HG02588 (cell line): ENCODE results near the gene HHAT.

ENCODE experiments used
- ATAC-seq: cut with Tn5 transposase; IDR thresholded peaks from one replicate; pipeline ENCODE4 v1.9.1; 2021; ENCODE audit warnings: mild to moderate bottlenecking, moderate library complexity; ENCODE audit not compliant: unreplicated experiment

Gene HHAT

DNA sequence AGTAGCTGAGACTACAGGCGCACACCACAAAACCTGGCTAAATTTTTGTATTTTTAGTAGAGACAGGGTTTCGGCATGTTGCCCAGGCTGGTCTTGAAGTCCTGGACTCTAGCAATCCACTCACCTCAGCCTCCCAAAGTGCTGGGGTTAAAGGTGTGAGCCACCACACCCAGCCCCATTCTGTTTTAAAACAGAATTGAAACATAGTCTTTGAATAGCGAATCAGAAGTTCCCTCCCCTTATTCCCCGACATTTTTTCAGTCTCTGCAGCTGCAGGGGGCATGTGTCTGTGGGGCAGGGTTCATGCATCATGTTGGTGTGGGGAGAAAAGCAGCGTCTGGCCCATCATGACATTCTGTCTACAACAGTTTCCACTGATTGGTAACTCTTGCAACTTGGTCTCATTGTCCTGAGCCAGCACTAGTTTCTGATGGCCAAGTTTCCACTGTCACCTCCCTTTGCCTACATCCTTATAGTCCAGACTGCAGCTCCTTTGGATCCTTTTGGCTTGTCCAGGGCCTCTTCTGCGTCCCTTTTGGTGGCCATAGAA lies 15.6 kb upstream of the HHAT start:
- ATAC-seq, result no peak

DNA sequence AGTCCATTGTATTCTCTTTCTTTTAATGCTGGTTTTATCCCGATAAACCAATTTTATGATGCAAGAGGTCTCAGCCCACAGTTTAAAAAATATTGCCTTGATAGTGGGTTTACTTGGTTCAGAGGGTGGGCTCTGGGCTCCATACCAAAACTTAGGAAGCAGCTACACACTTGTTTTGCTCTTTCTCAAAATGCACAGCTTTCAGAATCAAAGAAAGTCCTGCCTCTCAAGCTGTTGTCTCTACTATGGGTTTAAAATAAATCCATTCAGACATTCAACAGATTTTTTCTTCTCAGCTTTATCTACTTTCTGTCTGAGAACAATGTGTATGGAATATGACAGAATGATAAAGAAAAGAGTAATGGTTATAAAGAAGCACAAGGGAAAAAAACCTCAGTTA lies 14.8 kb upstream of the HHAT start:
- ATAC-seq, result no peak

DNA sequence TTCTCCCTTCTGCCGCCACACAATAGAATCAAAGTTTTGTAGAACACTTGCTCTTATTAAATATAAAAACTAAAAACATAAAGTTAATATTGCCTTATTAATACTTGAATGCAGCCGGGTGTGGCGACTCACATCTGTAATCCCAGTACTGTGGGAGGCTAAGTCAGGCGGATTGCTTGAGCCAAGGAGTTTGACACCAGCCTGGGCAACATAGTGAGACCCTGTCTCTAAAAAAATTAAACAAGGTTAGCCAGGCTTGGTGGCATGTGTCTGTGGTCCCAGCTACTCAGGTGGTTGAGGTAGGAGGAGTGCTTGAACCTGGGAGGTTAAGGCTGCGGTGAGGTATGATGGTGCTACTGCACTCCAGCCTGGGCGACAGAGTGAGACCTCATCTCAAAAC lies 13.2 kb upstream of the HHAT start:
- ATAC-seq, result no peak

DNA sequence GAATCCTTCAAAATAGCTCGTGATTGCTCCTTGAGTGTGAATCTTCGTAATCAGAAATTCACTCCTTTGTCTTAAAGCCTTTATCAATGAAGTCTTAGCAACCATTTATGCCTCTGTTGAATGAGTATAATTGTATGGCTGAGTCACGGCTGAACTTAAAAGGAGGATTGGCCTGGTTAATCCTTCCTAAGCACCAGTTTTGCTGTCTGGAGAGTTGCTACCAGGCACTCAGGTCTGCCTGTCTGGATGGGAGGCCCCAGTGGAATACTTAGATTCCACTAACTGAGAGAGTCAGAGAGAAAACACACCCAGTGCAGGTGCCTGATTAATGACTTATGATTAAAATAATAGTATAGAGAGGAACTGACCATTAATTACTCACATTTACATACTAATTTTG lies 7.6 kb upstream of the HHAT start:
- no peak for ATAC-seq

DNA sequence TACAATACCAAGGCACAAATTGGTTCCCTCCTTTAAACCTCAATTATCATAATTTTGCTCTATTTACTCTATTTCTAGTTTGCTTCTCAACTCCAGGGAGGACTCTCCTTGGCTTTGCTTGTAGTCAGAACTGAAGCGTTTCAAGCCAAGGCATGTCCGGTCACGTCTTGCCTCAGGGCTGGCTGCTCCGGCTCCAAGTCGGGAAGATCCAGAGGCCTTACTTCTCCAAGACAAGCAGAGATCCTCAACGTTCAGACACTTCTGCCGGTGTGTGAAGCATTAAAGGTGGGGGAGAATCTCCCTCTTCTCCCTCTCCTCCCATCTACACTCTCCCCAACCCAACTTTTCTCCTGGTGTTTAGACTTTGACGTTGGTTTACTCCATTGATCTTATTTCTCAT lies 7.2 kb upstream of the HHAT start:
- ATAC-seq, result no peak

DNA sequence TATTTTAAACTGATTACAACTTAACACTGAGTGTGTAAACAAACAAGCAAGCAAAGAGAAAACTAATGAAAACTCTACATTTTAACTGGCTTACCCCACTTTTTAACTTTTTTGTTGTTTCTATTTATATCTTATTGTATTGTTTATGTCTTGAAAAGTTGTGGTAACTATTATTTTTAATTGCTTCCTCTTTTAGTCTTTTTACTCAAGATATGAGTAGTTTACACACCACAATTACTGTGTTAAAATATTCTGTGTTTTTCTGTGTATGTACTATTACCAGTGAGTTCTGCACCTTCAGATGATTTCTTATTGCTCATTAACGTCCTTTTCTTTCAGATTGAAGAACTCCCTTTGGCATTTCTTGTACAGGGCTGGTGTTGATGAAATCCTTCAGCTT lies 4.7 kb upstream of the HHAT start:
- no peak for ATAC-seq

DNA sequence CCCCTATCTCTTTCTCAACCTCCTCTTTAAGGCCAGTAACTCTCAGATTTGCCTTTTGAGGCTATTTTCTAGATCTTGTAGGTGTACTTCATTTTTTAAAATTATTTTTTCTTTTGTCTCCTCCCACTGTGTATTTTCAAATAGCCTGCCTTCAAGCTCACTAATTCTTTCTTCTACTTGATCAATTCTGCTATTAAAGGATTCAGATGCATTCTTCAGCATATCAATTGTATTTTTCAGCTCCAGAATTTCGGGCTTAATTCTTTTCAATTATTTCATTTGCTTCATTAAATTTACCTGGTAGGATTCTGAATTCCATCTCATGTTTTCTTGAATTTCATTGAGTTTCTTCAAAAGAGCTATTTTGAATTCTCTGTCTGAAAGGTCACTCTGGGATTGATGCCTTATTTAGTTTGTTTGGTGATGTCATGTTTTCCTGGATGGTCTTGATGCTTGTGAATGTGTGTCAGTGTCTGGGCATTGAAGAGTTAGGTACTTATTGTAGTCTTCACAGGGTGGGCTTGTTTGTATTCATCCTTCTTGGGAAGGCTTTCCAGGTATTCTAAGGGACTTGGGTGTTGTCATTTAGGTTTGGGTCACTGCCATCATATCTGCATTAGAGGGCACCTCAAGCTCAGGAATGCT lies 3.6 kb upstream of the HHAT start:
- ATAC-seq, result no peak

DNA sequence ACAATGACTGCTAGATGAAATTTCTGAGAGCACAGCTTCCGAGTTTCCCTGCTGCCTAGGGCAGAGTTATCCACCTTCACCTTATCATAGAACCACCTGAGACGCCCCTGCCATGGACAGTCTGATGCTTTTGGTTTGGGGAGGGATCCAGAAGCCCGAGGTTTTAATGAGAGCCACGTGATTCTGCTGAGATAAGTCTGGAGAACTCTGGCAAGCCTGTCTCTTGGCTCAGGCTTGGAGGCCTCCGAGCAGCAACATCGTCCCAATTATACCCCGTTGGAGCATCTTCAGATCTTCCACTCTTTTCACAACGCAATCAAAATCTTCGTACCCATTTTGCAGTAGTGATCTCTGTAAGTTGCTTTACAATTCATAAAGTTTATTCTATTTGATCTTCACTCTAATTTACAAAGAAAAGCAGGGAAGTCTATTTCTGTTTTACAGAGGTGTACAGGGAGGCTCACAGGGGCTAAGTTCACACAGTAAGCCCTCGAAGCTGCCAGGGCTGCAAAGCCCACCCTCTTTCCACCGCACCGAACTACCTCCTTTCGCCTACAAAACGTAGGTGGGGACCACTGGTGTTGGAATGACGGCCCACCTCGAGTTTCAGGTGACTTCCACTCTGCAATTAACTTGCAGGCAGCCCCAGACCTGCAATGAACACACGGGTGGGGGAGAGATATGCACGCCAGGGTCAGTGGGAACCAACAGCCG lies 513 bp upstream of the HHAT start:
- ATAC-seq, result no peak

DNA sequence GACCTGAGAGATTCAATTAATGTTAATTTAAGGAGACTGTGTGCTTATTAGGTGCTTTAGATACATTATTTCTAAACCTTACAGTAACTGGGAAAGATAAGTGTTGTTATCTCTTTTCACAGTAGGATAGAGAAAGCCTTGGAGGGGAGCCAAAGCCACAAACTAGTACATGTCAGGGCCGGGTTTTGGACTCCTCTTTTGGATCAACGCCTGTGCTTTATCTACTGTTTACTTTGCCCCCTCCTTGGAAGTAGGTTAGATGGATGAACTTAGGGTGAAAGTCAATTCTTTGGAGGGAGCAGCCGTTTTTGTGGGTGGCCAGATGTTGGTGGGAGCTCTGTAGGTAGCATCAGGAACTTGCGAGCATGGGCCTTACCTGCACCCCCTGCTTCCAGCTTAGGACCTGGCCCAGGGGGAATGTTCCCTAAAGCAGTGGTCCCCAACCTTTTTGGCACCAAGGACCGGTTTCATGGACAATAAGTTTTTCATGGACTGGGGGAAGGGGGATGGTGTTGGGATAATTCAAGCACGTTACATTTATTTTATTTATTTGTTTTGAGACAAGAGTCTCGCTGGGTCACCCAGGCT lies 1.7 kb downstream of the HHAT start:
- ATAC-seq, result no peak

DNA sequence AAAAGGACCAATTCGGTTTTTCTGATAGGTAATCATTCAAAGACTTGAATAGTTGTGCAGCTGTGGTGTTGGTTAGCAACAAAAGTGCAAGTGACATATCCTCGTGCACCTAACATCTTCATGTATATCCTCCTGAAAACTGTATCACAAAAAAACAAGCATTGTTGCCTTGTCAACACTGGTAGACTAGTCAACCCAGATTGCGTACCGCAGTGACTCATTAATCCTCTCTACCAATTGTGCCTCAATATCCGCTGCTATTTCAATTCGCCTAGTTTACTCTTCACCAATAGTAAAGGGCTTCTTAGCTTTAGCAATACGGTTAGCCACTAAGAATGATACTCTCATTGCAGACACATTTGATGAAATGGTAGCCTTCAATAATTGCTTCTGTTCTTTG lies 3.5 kb downstream of the HHAT start:
- ATAC-seq, result no peak

DNA sequence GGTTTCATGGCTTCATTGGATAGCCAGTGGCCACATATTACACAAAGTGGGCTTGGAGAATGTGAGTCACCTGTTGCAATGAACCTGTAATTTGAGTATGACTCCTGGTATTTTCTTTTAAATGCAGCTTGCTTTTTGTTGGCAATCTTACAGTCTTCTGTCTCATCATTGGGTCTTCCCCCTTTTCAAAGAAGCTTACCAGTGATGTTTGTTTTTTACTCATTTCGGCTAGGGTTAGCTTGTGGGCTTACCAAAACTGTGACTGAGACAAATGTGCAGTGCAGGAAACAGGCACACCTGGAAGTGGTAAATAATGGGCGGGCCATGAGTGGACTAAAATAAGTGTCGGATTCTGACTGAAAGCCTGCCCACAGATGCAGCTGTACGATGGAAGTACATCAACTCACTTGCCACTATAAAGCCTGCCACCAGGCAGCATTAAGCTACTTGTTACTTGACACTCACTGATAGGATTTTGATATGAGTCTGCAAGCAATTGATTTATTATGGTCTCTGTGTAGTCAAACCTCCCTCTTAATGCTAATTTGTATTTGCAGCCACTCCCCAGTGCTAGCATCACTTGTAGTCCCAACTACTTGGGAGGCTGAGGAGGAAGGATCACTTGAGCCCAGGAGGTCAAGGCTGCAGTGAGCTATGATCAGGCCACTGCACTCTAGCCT lies 4.2 kb downstream of the HHAT start:
- ATAC-seq, result peak; percentile 84

DNA sequence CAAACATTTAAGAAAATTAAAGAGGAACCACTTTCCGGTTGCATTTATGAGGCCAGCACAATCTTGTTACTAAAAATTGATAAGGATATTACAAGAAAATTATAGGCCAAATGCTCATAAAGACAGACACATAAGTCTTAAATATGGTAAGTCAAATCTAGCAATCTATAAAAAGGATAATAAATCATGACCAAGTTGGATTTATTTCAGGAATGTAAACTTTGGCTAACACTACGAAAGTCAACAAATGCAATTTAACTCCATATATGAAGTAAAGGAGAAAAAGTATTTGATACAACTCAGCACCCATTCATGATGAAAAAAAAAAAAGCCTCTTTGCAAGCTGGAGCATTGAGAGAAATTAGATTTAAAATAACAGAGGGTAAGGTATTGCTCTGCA lies 6.3 kb downstream of the HHAT start:
- no peak for ATAC-seq

DNA sequence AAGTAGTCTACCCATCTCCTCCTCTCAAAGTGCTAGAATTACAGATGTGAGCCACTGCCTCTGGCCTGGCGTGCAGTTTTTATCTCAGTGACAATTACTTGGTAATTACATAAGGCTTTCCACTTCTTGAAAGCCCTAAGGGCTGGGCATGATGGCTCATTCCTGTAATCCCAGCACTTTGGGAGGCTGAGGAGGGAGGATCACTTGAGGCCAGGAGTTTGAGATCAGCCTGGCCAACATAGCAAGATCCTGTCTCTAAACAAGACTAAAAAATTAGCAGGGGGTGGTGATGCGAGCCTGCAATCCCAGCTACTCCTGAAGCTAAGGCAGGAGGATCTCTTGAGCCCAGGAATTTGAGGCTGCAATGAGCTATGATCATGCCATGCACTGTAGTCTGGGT lies 7.7 kb downstream of the HHAT start:
- no peak for ATAC-seq

DNA sequence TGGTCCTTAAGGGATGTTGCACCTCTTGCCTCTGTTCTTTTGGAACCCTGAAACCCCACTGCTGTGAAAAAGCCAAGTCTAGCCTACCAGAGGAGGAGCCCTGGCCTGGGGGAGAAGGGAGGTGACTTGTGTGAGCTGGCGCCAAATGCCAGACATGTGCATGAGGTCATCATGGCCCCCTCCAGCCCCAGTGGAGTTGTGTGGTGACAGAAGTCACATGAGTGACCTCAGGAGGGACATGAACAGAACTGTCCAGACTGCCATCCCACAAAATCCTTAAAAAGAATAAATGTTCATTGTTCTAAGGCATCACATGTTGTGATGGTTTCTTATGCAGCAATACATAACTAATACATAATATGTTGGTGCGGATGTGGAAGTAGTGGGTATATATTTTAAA lies 10.8 kb downstream of the HHAT start:
- no peak for ATAC-seq

DNA sequence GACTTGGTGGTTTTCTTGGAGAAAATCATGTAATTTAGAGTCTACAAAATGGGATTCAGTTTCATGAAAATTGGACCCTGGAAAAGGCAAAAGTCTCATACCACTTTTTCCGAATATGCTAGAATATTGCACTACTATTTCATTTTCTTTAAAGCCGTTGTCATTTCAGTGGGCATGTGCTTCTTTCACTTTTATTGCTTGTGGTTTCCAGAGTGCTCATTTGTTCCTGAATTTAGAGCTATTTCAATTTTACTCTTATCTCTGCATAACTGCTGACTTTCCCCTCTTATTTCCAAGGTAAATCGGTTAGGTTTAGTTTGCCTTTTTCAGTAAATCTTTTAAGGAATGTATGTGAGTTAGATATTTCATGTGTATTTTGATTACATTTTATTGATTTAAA lies 11.6 kb downstream of the HHAT start:
- no peak for ATAC-seq

DNA sequence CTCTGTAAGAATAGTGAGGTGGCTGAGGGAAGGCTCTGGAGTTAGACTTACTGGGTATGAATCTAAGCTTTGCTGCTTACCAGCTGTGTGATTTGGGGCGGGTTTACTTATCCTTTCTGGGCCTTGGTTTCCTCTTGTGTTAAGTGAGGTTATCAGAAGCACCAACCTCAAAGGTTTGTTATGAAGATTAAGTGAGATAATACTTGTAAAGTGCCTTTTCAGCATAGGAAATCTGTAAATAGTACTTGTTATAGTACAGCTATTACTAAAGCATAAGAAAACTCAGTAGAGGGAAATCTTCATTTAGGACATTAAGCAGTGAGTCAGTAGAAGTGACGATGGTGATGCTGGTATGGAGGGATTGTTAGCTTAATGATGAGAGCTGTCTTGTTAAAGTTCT lies 12.1 kb downstream of the HHAT start:
- ATAC-seq, result no peak

DNA sequence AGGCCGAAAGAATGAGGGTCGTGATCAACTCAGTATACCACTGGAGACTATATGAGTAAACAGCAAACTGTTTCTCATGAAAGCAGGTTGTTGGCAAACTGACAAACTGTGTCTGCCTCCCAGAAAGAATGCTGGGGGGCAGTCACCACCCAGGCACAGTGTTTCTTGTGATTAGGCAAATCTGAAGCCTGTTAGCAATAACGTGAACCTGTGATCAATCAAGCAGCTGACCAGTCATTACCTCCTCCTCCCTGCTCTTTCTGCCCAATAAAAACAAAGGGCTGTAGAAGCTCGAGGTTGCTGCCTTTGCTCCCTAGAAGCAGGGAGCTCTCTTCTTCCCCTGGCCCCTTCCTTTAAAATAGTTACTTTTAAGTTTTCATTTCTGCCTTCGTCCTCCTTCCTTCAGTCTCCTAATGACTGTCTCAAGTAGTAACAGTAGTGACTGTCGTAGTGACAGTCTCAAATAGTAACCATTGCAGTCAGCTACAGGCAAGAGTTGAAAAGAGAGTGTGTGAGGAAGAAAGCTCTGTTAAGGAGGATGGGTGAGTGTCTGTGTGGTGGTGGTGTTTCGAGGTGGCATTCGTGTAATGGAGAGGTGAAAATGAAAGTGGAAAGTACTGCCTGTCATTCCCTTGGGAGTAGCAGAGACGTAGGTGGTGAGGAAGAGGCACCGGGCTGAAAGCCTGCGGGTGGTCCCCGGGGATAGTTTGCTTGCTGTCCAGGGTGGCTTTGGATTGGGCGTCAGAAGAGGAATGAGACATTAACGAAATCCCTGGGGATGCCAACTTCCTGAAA lies 14.5 kb downstream of the HHAT start:
- peak; percentile 60 for ATAC-seq

DNA sequence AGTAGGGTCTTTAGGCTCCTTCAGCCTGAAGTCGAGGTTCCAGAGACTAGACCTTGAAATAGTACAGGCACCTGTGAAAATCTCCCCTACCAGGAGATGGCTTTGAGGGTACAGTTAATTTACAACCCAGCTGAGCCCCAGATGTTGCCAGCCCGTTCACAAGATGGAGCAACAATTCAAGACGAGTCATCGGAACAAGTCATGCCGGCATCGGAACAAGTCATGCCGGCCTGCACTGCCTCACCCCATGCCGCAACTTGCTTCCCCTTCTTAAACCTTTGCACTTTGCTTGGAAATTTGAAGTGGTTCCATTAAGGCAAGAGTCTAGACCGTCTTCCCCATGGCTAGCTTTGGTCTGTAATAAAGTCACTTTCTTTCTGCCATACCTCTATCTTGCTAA lies 16.0 kb downstream of the HHAT start:
- no peak for ATAC-seq

DNA sequence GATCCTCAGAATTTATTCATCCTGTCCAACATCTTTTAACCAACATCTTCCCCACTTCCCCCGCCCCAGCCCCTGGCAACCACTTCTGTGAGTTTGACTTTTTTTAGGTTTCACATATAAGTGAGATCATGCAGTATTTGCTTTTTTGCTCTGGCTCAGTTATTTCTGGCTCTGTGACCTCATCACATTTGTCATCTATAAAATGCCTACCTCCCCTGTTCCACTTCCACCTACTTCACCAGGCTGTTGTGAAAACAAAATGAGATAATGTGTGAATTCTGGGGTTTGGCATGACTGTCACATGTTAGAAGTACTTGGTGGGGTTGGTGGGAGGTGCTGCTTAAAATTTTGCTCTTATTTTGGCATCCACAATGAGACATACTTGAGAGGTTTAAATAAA lies 18.4 kb downstream of the HHAT start:
- no peak for ATAC-seq

DNA sequence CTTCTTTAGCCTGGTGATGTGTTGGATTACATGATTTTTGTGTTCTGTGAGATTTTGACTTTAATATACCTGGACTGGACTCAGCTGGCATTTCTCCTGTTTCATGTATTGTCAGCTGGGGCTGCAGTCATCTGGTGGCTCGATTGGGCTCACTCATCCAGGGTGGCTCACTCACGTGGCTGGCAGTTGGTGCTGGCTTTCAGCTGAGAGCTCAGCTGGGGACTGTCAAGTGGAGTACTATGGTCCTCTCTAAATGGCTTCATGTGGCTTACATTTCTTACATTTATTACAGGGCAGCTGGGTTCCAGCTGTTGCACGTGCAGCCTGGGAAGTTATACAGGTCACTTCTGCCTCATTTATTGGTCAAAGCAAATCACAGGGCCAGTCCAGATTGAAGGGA lies 22.8 kb downstream of the HHAT start:
- no peak for ATAC-seq

DNA sequence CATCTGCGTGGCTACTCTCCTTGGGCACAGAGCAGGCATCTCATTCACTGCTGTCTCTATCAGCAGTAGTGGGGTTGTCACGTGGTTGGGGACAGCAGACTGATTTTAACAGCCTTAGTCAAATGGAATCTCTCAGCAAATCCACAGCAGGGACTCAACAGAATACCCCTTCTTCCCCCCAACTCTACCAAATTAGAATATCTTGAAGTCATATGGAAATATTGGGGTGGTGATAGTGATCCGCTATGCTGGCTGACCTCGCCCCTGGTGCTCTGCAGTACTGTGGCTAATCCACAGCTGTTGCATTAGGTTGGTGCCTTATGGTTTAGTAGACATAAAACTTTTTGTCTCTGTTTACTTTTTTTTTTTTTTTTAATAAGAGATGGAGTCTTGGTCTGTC lies 23.9 kb downstream of the HHAT start:
- no peak for ATAC-seq
